ENCODE results near the gene XYLT2.

GRCh38 chr17:50380369-50381259, 34.7 kb downstream of the XYLT2 start:
- TF ChIP-seq EP400 (IDR thresholded peaks at IDR 0.05) (no peak), KAT7 (CRISPR knock-in tag; IDR thresholded peaks at IDR 0.05; ENCODE audit: borderline replicate concordance) (no peak), XRCC3 (IDR thresholded peaks at IDR 0.05) (no peak), ZNF707 (CRISPR knock-in tag; conservative IDR thresholded peaks at IDR 0.05) (no peak), MED1 (CRISPR knock-in tag; IDR thresholded peaks at IDR 0.05; ENCODE audit: borderline replicate concordance) (no peak), ZBTB1 (CRISPR knock-in tag; IDR thresholded peaks at IDR 0.05; ENCODE audit: borderline replicate concordance, low read depth) (no peak), CEBPB (tag; IDR thresholded peaks at IDR 0.05) (no peak), HCFC1 (IDR thresholded peaks at IDR 0.05; ENCODE audit: low read depth, low read length) (no peak), FOXK2 (conservative IDR thresholded peaks at IDR 0.05 in 1 of 2, IDR thresholded peaks at IDR 0.05 in 1 of 2; ENCODE audit: low read depth in 2 of 2) (no peak), POLR2AphosphoS5 (IDR thresholded peaks at IDR 0.05; ENCODE audit: control insufficient read depth, insufficient read depth, low read depth, low read length) (peak; percentile 13; the same call in 1 of the 2 replicates)

Data from K562 (cell line).